ENCODE measurements around the gene SORBS2.

Gene SORBS2

GRCh38 chr4:185662030-185662778 lies 149.8 kb downstream of the SORBS2 start:
- DNase-seq = no peak

- DNase-seq = no peak
Measured at GRCh38 chr4:185660340-185660739, 151.7 kb downstream of the SORBS2 start.

DNA sequence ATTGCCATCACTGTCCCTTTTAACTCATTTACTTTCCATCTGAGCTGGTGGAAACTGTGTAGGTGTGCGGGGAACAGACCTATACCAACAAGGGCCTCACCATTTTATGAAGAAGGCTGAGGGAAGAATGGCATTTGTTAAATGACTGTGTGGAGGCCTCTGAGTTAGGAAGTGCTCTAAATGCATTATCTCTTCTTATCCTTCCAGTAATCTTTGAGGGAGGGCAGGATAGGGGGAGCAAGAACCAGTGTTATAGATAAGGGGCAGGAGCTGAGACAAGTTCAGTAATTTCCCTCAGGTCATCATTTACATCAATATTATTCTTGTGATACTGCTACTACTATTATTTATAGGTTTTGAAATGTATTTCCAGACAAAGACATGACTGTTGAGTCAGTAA lies 154.3 kb downstream of the SORBS2 start:
- DNase-seq = no peak

DNA sequence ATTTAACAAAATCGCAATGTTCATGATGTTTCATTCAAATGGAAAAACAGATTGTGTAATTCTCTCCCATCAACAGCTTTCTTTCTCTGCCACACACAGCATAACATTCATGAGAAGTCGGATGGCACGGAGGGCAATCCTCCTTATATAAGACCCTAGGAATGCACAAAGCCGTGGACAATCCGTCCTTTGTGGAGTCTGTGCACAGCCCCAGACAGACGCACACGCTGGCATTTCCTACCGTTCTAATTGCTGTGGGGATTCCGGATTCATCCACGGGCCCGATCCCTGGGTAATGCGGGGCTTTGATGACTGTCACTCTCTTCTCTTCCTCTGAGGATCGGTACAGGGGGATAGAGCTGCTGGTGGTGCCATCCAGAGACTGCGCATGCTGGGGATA lies 154.8 kb downstream of the SORBS2 start:
- DNase-seq = no peak

- peak; percentile 16 for DNase-seq
Measured at GRCh38 chr4:185656467-185656931, 155.5 kb downstream of the SORBS2 start.

DNA sequence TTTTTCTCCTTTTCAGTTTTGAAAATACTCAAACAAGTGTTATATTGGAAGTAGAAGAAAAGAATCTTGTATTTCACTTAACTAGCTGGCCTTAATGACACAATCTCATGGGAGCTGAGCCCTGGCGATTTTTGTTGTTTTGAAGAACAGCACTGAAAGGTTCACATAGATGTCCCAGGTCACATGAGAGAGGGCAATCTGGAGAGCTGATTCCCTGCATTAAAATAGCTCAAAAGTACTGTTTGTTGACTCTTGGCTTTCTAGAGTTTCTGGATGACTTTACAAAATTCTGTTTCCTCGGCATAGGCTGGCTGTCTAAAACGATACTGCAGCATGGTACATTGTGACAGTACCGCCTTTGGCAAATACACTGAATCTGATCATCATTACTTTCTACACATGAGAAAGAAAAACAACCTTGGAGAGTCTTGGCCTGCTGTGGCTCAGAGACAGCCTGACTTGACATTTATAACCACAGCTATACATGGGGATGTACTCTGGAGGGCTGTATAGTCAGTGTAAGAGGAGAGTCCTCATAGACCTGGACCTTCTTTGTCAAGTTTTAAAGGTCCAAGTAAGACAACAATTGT lies 156.9 kb downstream of the SORBS2 start:
- no peak for DNase-seq

- DNase-seq = no peak
Measured at GRCh38 chr4:185654311-185654710, 157.7 kb downstream of the SORBS2 start.

GRCh38 chr4:185651851-185652250 lies 160.1 kb downstream of the SORBS2 start:
- DNase-seq = no peak

DNA sequence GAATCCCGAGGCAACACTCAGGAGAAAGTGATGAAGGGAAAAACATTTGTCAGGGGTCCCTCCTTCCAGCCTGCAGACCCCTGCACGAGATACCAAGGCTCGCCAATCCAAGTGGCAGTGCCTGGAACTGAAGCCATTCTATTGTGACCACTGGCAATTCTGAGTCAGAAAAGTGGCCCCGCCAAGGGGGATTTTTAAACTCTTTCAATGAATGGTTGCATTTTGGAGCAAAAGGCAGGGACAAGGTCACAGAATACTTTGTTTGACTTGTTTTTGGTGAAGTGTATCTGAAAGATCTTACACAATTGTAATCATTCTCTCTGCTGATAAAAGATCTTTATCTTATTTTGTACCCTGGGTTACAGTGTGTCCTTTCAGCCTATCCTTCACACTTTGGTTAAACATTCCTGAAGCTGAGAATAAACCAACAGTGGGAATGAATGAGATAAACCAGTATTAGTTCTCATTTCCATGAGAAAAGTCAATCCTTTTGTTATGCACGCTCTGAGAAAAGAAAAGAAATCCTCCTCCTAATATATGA lies 160.8 kb downstream of the SORBS2 start:
- DNase-seq = no peak

DNA sequence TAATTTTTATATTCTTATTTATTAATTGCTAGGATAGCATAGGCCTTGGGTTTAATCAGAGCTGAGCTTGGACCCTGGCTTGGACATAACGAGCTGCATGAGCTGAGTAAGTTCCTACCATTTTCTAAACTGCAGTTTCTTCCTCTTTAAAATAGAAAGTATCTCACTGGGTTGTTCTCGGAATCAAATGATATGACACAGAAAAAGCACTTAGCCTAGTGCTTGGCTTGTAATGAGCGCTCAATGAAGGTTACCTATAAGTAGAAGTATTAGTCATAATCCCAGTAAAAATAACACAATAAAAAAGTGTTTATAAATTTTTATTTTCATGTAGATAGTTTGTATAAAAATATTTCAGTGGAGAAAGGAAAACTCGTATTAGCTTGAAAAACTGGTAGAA lies 163.4 kb downstream of the SORBS2 start:
- DNase-seq = no peak

DNA sequence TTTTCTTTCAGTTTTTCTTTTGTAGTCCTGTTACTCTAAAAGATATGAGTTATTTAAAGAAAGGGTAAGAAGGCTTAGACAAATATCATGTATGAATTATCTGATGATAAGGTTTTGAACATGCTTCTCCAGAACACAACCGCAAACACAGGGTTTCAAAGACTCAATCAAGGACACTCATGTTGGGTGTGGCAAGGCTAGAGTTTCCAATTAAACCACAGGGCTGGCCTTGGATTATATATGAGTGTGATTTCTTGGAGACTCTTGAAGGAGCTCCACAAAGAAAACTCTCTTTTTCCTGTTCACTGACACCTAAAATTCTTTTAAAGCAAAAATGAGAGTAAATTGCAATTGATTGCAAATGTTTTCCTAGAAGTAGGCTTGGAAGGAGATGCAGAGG lies 166.6 kb downstream of the SORBS2 start:
- no peak for DNase-seq

- DNase-seq = no peak
Measured at GRCh38 chr4:185644408-185644807, 167.6 kb downstream of the SORBS2 start.

DNA sequence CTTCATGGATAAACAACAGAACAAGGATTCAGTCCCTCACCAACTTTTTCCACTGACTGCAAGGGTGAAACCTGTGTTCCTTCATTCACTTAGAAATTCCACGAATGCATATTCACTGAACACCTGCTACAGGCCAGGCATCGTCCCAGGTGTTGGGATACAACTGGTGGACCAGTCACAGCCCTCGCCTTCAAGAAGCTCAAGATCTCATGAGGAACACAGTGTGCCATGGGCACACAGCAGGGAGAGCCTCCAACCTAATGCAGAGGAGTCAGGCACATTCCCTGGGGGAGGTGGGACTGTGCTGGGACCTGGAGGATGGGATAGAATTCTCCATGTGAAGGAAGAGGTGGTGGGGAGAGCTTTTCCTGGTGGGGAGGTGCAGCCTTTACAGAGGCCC lies 169.1 kb downstream of the SORBS2 start:
- DNase-seq = no peak

DNA sequence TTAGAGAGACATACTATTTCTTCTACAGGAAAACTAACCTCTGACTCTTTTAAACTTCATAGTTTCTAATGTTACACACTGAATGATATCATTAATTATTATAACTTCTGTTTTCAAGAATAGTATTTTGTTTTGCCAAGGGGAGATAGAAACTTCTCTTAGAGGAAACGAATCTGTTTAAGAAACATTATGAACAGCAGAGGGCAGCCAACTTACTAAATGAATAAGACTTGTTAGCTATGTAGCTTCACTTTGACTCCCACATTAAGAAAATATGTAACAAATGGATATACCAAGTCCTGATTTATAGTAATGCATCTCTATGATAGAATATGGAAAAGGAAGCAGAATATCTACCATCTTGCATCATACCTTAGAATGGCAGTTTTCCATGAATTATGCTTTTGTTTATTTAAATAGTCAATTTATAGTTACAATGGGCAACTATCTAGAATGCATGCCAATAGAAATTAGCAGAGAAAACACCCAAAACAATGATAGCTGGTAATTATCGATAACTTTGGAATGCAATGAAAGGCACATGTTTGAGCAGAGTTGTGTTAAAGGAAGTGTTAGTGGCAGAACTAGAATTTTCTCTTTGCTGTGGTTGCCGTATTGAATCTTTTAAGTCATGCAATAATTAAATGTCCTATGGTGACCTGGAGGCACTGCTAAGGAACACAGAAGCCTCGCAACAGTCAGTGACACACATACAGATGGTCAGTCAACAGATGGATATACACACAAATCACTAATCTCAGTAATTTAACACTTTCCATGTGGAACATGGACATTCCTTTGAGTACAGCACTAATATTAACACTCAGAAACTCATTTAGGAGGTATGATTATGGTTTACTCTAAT lies 171.0 kb downstream of the SORBS2 start:
- DNase-seq = peak; percentile 68

- no peak for DNase-seq
Measured at GRCh38 chr4:185638548-185639301, 173.3 kb downstream of the SORBS2 start.

- no peak for DNase-seq
Measured at GRCh38 chr4:185638093-185638492, 173.9 kb downstream of the SORBS2 start.

GRCh38 chr4:185637163-185637875 lies 174.7 kb downstream of the SORBS2 start:
- DNase-seq = no peak

GRCh38 chr4:185634066-185634652 lies 177.8 kb downstream of the SORBS2 start:
- DNase-seq = no peak

GRCh38 chr4:185626798-185627197 lies 185.2 kb downstream of the SORBS2 start:
- no peak for DNase-seq

- no peak for DNase-seq
Measured at GRCh38 chr4:185625503-185625902, 186.5 kb downstream of the SORBS2 start.

DNA sequence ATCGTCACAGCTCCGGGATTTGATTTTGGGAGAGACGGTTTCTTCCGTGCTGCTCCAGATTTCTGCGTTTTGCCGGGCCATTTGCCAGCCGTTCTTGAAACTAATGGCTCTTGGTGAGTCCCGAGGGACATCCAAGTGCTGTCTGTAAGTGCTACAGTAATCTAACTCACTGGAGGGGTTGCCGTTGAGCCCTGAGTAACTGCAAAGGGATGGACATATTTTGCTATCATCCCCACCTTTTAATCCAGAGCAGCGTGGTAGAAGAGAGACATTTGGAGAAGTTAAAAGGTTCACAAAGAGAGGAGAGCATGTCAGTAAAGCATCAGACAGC lies 187.8 kb downstream of the SORBS2 start:
- no peak for DNase-seq
